NCI-H2107 (cell line): Measurements from ENCODE around the gene EPHB3.
"Not testable (repeated sequence)": the region's sequence is repeated elsewhere in the genome, so short reads cannot be mapped to it uniquely, and the experiment has no call there.

Source experiments
- DNase-seq: peaks from one replicate; lab custom pipeline; 2025; lab: John Stamatoyannopoulos, UW

The EPHB3 gene

GRCh38 chr3:184600685-184601377 lies 39.2 kb downstream of the EPHB3 start:
- DNase-seq: no peak

GRCh38 chr3:184601576-184602371 lies 40.2 kb downstream of the EPHB3 start:
- no peak for DNase-seq

- DNase-seq: no peak
Measured at GRCh38 chr3:184602372-184603150, 41.0 kb downstream of the EPHB3 start.

- DNase-seq: no peak
Measured at GRCh38 chr3:184603151-184604030, 41.8 kb downstream of the EPHB3 start.

GRCh38 chr3:184604039-184604601 lies 42.5 kb downstream of the EPHB3 start:
- DNase-seq: no peak

GRCh38 chr3:184604615-184605290 lies 43.2 kb downstream of the EPHB3 start:
- DNase-seq: no peak

GRCh38 chr3:184608209-184608608 lies 46.6 kb downstream of the EPHB3 start:
- no peak for DNase-seq

- no peak for DNase-seq
Measured at GRCh38 chr3:184609476-184610244, 48.1 kb downstream of the EPHB3 start.

GRCh38 chr3:184610245-184610871 lies 48.8 kb downstream of the EPHB3 start:
- DNase-seq: no peak

- DNase-seq: no peak
Measured at GRCh38 chr3:184611607-184612281, 50.2 kb downstream of the EPHB3 start.

- no peak for DNase-seq
Measured at GRCh38 chr3:184615396-184615795, 53.8 kb downstream of the EPHB3 start.

- no peak for DNase-seq
Measured at GRCh38 chr3:184616436-184616835, 54.9 kb downstream of the EPHB3 start.

- not testable (repeated sequence) for DNase-seq
Measured at GRCh38 chr3:184617306-184617705, 55.7 kb downstream of the EPHB3 start.

- no peak for DNase-seq
Measured at GRCh38 chr3:184618811-184619210, 57.2 kb downstream of the EPHB3 start.

GRCh38 chr3:184619369-184619768 lies 57.8 kb downstream of the EPHB3 start:
- DNase-seq: no peak

- no peak for DNase-seq
Measured at GRCh38 chr3:184619787-184620430, 58.3 kb downstream of the EPHB3 start.

GRCh38 chr3:184620475-184621119 lies 59.0 kb downstream of the EPHB3 start:
- DNase-seq: no peak

GRCh38 chr3:184622156-184622555 lies 60.6 kb downstream of the EPHB3 start:
- not testable (repeated sequence) for DNase-seq
